Brain pericyte (primary cell): ENCODE measurements around the gene MAPKAP1.

Experiments
- DNase-seq: peaks from one replicate; pipeline ENCODE4 v3.0.0-alpha.2; 2012; ENCODE audit warnings: low read depth, low spot score

Gene MAPKAP1

GRCh38 chr9:125433461-125434011 is 273.5 kb downstream of the MAPKAP1 start:
- no peak for DNase-seq

- DNase-seq: no peak
These were observed 274.2 kb downstream of the MAPKAP1 start for GRCh38 chr9:125432715-125433385.

- DNase-seq: no peak
These were observed 275.2 kb downstream of the MAPKAP1 start for GRCh38 chr9:125431741-125432271.

- DNase-seq: no peak
These were observed 276.0 kb downstream of the MAPKAP1 start for GRCh38 chr9:125431012-125431305.

- DNase-seq: no peak
These were observed 276.6 kb downstream of the MAPKAP1 start for GRCh38 chr9:125430161-125431011.

GRCh38 chr9:125429476-125430160 is 277.4 kb downstream of the MAPKAP1 start:
- DNase-seq: no peak

- no peak for DNase-seq
These were observed 278.0 kb downstream of the MAPKAP1 start for GRCh38 chr9:125428902-125429467.

GRCh38 chr9:125428060-125428901 is 278.7 kb downstream of the MAPKAP1 start:
- no peak for DNase-seq

GRCh38 chr9:125427556-125427955 is 279.5 kb downstream of the MAPKAP1 start:
- no peak for DNase-seq

- DNase-seq: no peak
These were observed 280.1 kb downstream of the MAPKAP1 start for GRCh38 chr9:125426926-125427325.

GRCh38 chr9:125425901-125426515 is 281.0 kb downstream of the MAPKAP1 start:
- DNase-seq: no peak

GRCh38 chr9:125425170-125425897 is 281.7 kb downstream of the MAPKAP1 start:
- DNase-seq: no peak

GRCh38 chr9:125423964-125424363 is 283.0 kb downstream of the MAPKAP1 start:
- DNase-seq: no peak

- DNase-seq: no peak
These were observed 284.2 kb downstream of the MAPKAP1 start for GRCh38 chr9:125422853-125423252.

- DNase-seq: no peak
These were observed 285.3 kb downstream of the MAPKAP1 start for GRCh38 chr9:125421591-125422181.

GRCh38 chr9:125421166-125421565 is 285.8 kb downstream of the MAPKAP1 start:
- DNase-seq: no peak

GRCh38 chr9:125418404-125418803 is 288.6 kb downstream of the MAPKAP1 start:
- DNase-seq: no peak

GRCh38 chr9:125416517-125416916 is 290.5 kb downstream of the MAPKAP1 start:
- DNase-seq: no peak
